Erythroblast (primary cell): ENCODE data around the gene CCR5.

ENCODE experiments used
- GATA1 ChIP-seq: IDR thresholded peaks from 2 replicates; pipeline ENCODE4 v1.6.1; 2011; ENCODE audit warnings: low read depth, mild to moderate bottlenecking, control low read depth, low read length, moderate library complexity
- POLR2A ChIP-seq: IDR thresholded peaks from 2 replicates; pipeline ENCODE4 v1.6.1; 2011; ENCODE audit warnings: mild to moderate bottlenecking, low read length

DNA sequence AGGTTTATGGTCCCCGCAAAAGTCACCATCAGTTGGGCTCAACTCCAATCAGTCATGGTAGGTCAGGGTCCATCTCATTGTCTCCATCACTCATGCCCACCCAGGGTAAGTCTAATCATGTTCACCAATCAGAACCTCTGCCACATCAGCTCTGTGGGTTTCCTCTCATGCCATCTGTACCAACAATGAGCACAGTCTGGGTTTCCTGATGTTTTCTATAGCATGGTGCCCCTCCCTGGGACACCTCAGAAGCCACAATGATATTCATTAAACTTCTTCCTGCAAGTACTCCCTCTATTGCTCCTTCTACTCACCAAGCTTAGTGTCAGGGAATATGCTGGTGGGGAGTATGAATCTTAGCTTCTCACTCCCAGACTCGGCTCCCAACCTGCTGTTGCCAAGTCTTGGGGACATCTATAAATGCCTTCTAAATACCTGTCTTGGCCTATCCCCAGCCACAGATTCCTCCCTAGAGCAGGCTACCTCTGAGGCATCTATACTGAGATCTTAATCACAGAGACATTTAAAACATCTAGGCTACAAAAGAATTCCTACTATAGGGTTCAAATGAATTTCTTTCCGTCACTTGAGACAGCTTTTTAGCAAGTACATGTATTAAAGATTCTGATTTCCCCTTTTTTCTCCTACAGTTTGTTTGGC, 21.8 kb upstream of the CCR5 start:
- TF ChIP-seq POLR2A, result no peak
- TF ChIP-seq GATA1, result no peak
